ENCODE data around the gene HOXA3.

Gene HOXA3

GRCh38 chr7:27146491-27147198, 5.7 kb downstream of the HOXA3 start:
- no peak for TF ChIP-seq CTCF (IDR thresholded peaks at IDR 0.05; ENCODE audit: extremely low read depth, insufficient read depth, missing control alignments)
- DNase-seq (ENCODE audit: low spot score): no peak
- in situ Hi-C loops (cut with MboI; ENCODE audit: low pct_unique_long_range_greater_than_20kb, low sequenced_read_pairs, unreplicated experiment): no loop called here

GRCh38 chr7:27145914-27146412, 6.4 kb downstream of the HOXA3 start:
- DNase-seq (ENCODE audit: low spot score): no peak
- in situ Hi-C loops (cut with MboI; ENCODE audit: low pct_unique_long_range_greater_than_20kb, low sequenced_read_pairs, unreplicated experiment): no loop called here
- no peak for TF ChIP-seq CTCF (IDR thresholded peaks at IDR 0.05; ENCODE audit: extremely low read depth, insufficient read depth, missing control alignments)

GRCh38 chr7:27145165-27145913, 7.0 kb downstream of the HOXA3 start:
- TF ChIP-seq CTCF (IDR thresholded peaks at IDR 0.05; ENCODE audit: extremely low read depth, insufficient read depth, missing control alignments): no peak
- DNase-seq (ENCODE audit: low spot score): no peak
- in situ Hi-C loops (cut with MboI; ENCODE audit: low pct_unique_long_range_greater_than_20kb, low sequenced_read_pairs, unreplicated experiment): no loop called here

- DNase-seq (ENCODE audit: low spot score): no peak
- TF ChIP-seq CTCF (IDR thresholded peaks at IDR 0.05; ENCODE audit: extremely low read depth, insufficient read depth, missing control alignments): no peak
- in situ Hi-C loops (cut with MboI; ENCODE audit: low pct_unique_long_range_greater_than_20kb, low sequenced_read_pairs, unreplicated experiment): no loop called here
Measured at GRCh38 chr7:27144781-27145164, 7.6 kb downstream of the HOXA3 start.

GRCh38 chr7:27143950-27144780, 8.2 kb downstream of the HOXA3 start:
- in situ Hi-C loops (cut with MboI; ENCODE audit: low pct_unique_long_range_greater_than_20kb, low sequenced_read_pairs, unreplicated experiment): no loop called here
- TF ChIP-seq CTCF (IDR thresholded peaks at IDR 0.05; ENCODE audit: extremely low read depth, insufficient read depth, missing control alignments): no peak
- DNase-seq (ENCODE audit: low spot score): no peak
